ACC112 (cell line): ENCODE data around the gene GFOD1.

ENCODE experiments used
- H2AFZ ChIP-seq: fragments of 200-600 bp; sonication (generic); one replicate; pipeline ENCODE4 v1.6.0; 2017; ENCODE audit warnings: antibody characterized with exemption, low read length; ENCODE audit not compliant: unreplicated experiment
- H3K27ac ChIP-seq: fragments of 200-600 bp; sonication (generic); 2 replicates; pipeline ENCODE4 v1.5.1; 2014; ENCODE audit warnings: low read depth, mild to moderate bottlenecking, antibody characterized with exemption, low read length, moderate library complexity
- H3K27me3 ChIP-seq: fragments of 200-600 bp; sonication (generic); 2 replicates; pipeline ENCODE4 v1.6.1; 2014; ENCODE audit warnings: mild to moderate bottlenecking, antibody characterized with exemption, low read length, moderate library complexity, mixed read lengths; ENCODE audit not compliant: insufficient read depth
- H3K36me3 ChIP-seq: fragments of 200-600 bp; sonication (generic); 2 replicates; pipeline ENCODE4 v1.6.1; 2016; ENCODE audit warnings: mild to moderate bottlenecking, antibody characterized with exemption, low read length, moderate library complexity, mixed read lengths; ENCODE audit not compliant: insufficient read depth
- H3K4me1 ChIP-seq: fragments of 200-600 bp; sonication (generic); one replicate; pipeline ENCODE4 v1.6.1; 2016; ENCODE audit warnings: low read length, mixed read lengths; ENCODE audit not compliant: insufficient read depth, unreplicated experiment, control insufficient read depth
- H3K4me3 ChIP-seq: fragments of 200-600 bp; sonication (generic); 2 replicates; pipeline ENCODE4 v1.5.1; 2014; ENCODE audit warnings: mild to moderate bottlenecking, low read depth, low read length
- H3K79me2 ChIP-seq: fragments of 200-600 bp; sonication (generic); one replicate; pipeline ENCODE4 v1.6.0; 2016; ENCODE audit warnings: low read length; ENCODE audit not compliant: control insufficient read depth, unreplicated experiment, insufficient read depth

GFOD1 gene

GRCh38 chr6:13411484-13411883, 75.9 kb downstream of the GFOD1 start:
- no peak overlapping the region for H2AFZ ChIP-seq
- H3K27me3 ChIP-seq, result no peaks in the 10 kb centered on the region
- H3K27ac ChIP-seq, result no peak overlapping the region
- H3K4me3 ChIP-seq, result no peak overlapping the region
- no peaks in the 10 kb centered on the region for H3K79me2 ChIP-seq
- H3K4me1 ChIP-seq, result peaks cover 28% of the 10 kb centered on the region
- no peaks in the 10 kb centered on the region for H3K36me3 ChIP-seq

- no peaks in the 10 kb centered on the region for H3K27me3 ChIP-seq
- H3K79me2 ChIP-seq, result no peaks in the 10 kb centered on the region
- no peak overlapping the region for H2AFZ ChIP-seq
- no peaks in the 10 kb centered on the region for H3K36me3 ChIP-seq
- peaks cover 29% of the 10 kb centered on the region for H3K4me1 ChIP-seq
- H3K4me3 ChIP-seq, result no peak overlapping the region
- H3K27ac ChIP-seq, result no peak overlapping the region
These were observed 77.4 kb downstream of the GFOD1 start for GRCh38 chr6:13409991-13410390.

- H2AFZ ChIP-seq, result no peak overlapping the region
- H3K4me3 ChIP-seq, result no peak overlapping the region
- no peaks in the 10 kb centered on the region for H3K27me3 ChIP-seq
- peak overlapping the region; percentile 69 for H3K27ac ChIP-seq
- H3K79me2 ChIP-seq, result no peaks in the 10 kb centered on the region
- no peaks in the 10 kb centered on the region for H3K36me3 ChIP-seq
- peaks cover 38% of the 10 kb centered on the region for H3K4me1 ChIP-seq
These were observed 79.4 kb downstream of the GFOD1 start for GRCh38 chr6:13407709-13408695.

- H3K4me1 ChIP-seq, result peaks cover 36% of the 10 kb centered on the region
- H3K36me3 ChIP-seq, result no peaks in the 10 kb centered on the region
- no peak overlapping the region for H2AFZ ChIP-seq
- no peaks in the 10 kb centered on the region for H3K79me2 ChIP-seq
- H3K27me3 ChIP-seq, result no peaks in the 10 kb centered on the region
- no peak overlapping the region for H3K4me3 ChIP-seq
- peak overlapping the region; percentile 69 for H3K27ac ChIP-seq
These were observed 80.1 kb downstream of the GFOD1 start for GRCh38 chr6:13407368-13407708.

GRCh38 chr6:13406781-13407180, 80.6 kb downstream of the GFOD1 start:
- no peaks in the 10 kb centered on the region for H3K79me2 ChIP-seq
- no peaks in the 10 kb centered on the region for H3K36me3 ChIP-seq
- no peak overlapping the region for H2AFZ ChIP-seq
- H3K4me1 ChIP-seq, result peaks cover 36% of the 10 kb centered on the region
- no peaks in the 10 kb centered on the region for H3K27me3 ChIP-seq
- no peak overlapping the region for H3K27ac ChIP-seq
- H3K4me3 ChIP-seq, result no peak overlapping the region

- Histone ChIP-seq H3K36me3 (no peaks in the 10 kb centered on the region), H3K27ac (no peak overlapping the region), H3K27me3 (no peaks in the 10 kb centered on the region), H3K4me3 (no peak overlapping the region), H3K4me1 (peaks cover 36% of the 10 kb centered on the region), H2AFZ (no peak overlapping the region), H3K79me2 (no peaks in the 10 kb centered on the region)
These were observed 81.4 kb downstream of the GFOD1 start for GRCh38 chr6:13405961-13406477.

GRCh38 chr6:13404892-13405254, 82.5 kb downstream of the GFOD1 start:
- Histone ChIP-seq H3K79me2 (no peaks in the 10 kb centered on the region), H3K27ac (peak overlapping the region; percentile 65; the same call in 1 of the 2 replicates), H3K4me3 (no peak overlapping the region), H3K4me1 (peaks cover 36% of the 10 kb centered on the region), H3K36me3 (no peaks in the 10 kb centered on the region), H2AFZ (no peak overlapping the region), H3K27me3 (no peaks in the 10 kb centered on the region)

GRCh38 chr6:13404228-13404891, 83.0 kb downstream of the GFOD1 start:
- Histone ChIP-seq H3K27me3 (no peaks in the 10 kb centered on the region), H2AFZ (peak overlapping the region; percentile 66), H3K36me3 (no peaks in the 10 kb centered on the region), H3K4me1 (peaks cover 36% of the 10 kb centered on the region), H3K4me3 (peak overlapping the region; percentile 56), H3K27ac (peak overlapping the region; percentile 65), H3K79me2 (no peaks in the 10 kb centered on the region)

GRCh38 chr6:13402711-13403110, 84.7 kb downstream of the GFOD1 start:
- Histone ChIP-seq H3K27me3 (no peaks in the 10 kb centered on the region), H3K79me2 (no peaks in the 10 kb centered on the region), H3K4me3 (no peak overlapping the region), H2AFZ (no peak overlapping the region), H3K36me3 (no peaks in the 10 kb centered on the region), H3K4me1 (peaks cover 29% of the 10 kb centered on the region), H3K27ac (no peak overlapping the region)

GRCh38 chr6:13400772-13401171, 86.6 kb downstream of the GFOD1 start:
- H3K4me1 ChIP-seq, result peaks cover 18% of the 10 kb centered on the region
- no peak overlapping the region for H3K27ac ChIP-seq
- no peaks in the 10 kb centered on the region for H3K79me2 ChIP-seq
- H3K36me3 ChIP-seq, result no peaks in the 10 kb centered on the region
- H2AFZ ChIP-seq, result no peak overlapping the region
- H3K4me3 ChIP-seq, result no peak overlapping the region
- no peaks in the 10 kb centered on the region for H3K27me3 ChIP-seq
